Loucy (cell line): Measurements from ENCODE around the gene KY.

ENCODE experiments used
- EZH2phosphoT487 ChIP-seq: fragments of 200-600 bp; IDR thresholded peaks from 2 replicates; pipeline ENCODE4 v1.6.1; 2018; ENCODE audit warnings: antibody characterized with exemption, mild to moderate bottlenecking, moderate library complexity, borderline replicate concordance
- TF ChIP-seq, protein P1 (sequence below): fragments of 200-600 bp; sonication (generic); conservative IDR thresholded peaks from 2 replicates; pipeline ENCODE4 v1.5.1; 2014; ENCODE audit warnings: mild to moderate bottlenecking, antibody characterized with exemption, low read length

DNA sequence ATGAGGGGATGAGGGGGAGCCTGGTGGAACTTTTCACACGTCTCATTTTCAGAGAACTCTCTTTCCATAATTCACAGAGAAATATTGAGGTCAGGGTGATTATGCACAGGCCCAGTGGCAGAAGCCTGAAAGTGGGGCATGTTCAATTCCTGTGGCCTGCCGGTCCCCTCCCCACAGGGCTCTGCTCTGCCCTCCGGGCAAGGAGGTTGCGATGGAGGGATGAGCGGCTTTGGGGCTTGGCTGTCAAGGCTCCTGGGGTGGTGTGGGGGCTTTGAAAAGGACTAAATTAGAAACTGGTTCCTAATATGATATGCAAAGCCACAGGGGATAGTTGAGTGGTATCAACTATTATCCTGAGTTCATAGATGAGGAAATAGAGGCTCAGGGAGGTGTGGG, 9.2 kb upstream of the KY start:
- TF ChIP-seq, protein P1, sequence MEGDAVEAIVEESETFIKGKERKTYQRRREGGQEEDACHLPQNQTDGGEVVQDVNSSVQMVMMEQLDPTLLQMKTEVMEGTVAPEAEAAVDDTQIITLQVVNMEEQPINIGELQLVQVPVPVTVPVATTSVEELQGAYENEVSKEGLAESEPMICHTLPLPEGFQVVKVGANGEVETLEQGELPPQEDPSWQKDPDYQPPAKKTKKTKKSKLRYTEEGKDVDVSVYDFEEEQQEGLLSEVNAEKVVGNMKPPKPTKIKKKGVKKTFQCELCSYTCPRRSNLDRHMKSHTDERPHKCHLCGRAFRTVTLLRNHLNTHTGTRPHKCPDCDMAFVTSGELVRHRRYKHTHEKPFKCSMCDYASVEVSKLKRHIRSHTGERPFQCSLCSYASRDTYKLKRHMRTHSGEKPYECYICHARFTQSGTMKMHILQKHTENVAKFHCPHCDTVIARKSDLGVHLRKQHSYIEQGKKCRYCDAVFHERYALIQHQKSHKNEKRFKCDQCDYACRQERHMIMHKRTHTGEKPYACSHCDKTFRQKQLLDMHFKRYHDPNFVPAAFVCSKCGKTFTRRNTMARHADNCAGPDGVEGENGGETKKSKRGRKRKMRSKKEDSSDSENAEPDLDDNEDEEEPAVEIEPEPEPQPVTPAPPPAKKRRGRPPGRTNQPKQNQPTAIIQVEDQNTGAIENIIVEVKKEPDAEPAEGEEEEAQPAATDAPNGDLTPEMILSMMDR, result no peak
- TF ChIP-seq EZH2phosphoT487, result no peak
